MCF 10A (cell line): ENCODE measurements around the gene TRPV5. TPM values are rescaled to one million over a fixed set of nuclear protein-coding genes. Genes with fewer than 3 reads are reported as not detected.

Experiments used
- BruUV-seq: library from RNA; stranded (reverse); fragments of 400-500 nt; replicated peaks from 2 replicates; lab custom pipeline; 2021; lab: Mats Ljungman, UMichigan
- CTCF ChIA-PET: fragments of 300-600 bp; sonication (Branson Sonifier 250); formaldehyde crosslinking; extraction: SDS; loops from one replicate; lab custom pipeline; 2021; ENCODE audit warnings: antibody characterized with exemption, inconsistent platforms; lab: Yijun Ruan, JAX
- POLR2A ChIA-PET: fragments of 300-600, 350-650 bp; sonication (Branson Sonifier 250); formaldehyde crosslinking; extraction: SDS; loops from one replicate; lab custom pipeline; 2020; ENCODE audit warnings: antibody characterized with exemption, inconsistent platforms; lab: Yijun Ruan, JAX
- DNase-seq: peaks from one replicate; pipeline ENCODE4 v3.0.0-alpha.2; 2018; ENCODE audit not compliant: unreplicated experiment
- H3K27ac Mint-ChIP-seq: one replicate; pipeline ENCODE4 v1.8.0; 2022; ENCODE audit warnings: mild to moderate bottlenecking, low read depth, mixed read lengths; ENCODE audit not compliant: unreplicated experiment
- H3K27me3 Mint-ChIP-seq: one replicate; pipeline ENCODE4 v1.8.0; 2022; ENCODE audit warnings: mixed read lengths; ENCODE audit not compliant: insufficient read depth, unreplicated experiment
- H3K36me3 Mint-ChIP-seq: one replicate; pipeline ENCODE4 v1.8.0; 2022; ENCODE audit warnings: mild to moderate bottlenecking, moderate library complexity, mixed read lengths; ENCODE audit not compliant: insufficient read depth, unreplicated experiment
- H3K4me1 Mint-ChIP-seq: one replicate; pipeline ENCODE4 v1.8.0; 2022; ENCODE audit warnings: mixed read lengths; ENCODE audit not compliant: insufficient read depth, unreplicated experiment
- H3K4me3 Mint-ChIP-seq: one replicate; pipeline ENCODE4 v1.8.0; 2022; ENCODE audit warnings: mild to moderate bottlenecking, moderate library complexity, mixed read lengths; ENCODE audit not compliant: unreplicated experiment
- H3K9me3 Mint-ChIP-seq: one replicate; pipeline ENCODE4 v1.8.0; 2022; ENCODE audit warnings: mixed read lengths; ENCODE audit not compliant: unreplicated experiment
- intact Hi-C: fragments of 100-400 bp; cut with micrococcal nuclease; formaldehyde crosslinking; loops from 2 replicates; pipeline ENCODE4 v1.14.1; 2022
- total RNA-seq: library from RNA; stranded (reverse); gene quantifications from 2 replicates; pipeline ENCODE4 v1.2.3, GENCODE V29; 2022
- TF ChIP-seq, protein P1 (sequence below): fragments of 200-600 bp; IDR thresholded peaks from one replicate; pipeline ENCODE4 v1.8.0; 2022; ENCODE audit warnings: antibody characterized with exemption, mild to moderate bottlenecking; ENCODE audit not compliant: unreplicated experiment

TRPV5 gene
- total RNA-seq, 1 experiment from 2014 or later, result not detected

DNA sequence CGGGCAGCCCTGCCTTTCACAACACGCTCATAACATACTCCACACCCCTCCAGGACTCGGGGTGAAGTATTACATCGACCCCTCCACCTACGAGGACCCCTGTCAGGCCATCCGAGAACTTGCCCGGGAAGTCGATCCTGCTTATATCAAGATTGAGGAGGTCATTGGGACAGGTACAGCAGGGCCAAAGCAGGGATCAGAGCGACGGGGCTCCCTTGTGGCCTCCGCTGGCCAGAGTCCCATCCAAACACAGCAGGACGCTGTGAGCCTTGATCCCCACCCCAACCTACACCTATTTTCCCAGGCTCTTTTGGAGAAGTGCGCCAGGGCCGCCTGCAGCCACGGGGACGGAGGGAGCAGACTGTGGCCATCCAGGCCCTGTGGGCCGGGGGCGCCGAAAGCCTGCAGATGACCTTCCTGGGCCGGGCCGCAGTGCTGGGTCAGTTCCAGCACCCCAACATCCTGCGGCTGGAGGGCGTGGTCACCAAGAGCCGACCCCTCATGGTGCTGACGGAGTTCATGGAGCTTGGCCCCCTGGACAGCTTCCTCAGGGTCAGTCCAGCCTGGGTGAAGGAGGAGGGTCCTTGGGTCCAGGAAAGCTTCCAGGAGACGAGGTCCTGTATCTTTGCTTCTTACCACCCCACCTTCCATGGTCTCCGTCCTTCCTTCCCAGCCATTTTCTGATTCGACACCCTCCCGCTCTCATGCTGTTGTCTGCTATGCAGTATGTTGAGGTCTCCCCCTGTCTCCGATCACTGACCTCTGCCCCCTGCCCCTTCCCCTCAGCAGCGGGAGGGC lies 65.2 kb downstream of the TRPV5 start:
- Mint-ChIP-seq H3K27ac (no peak overlapping the region), H3K9me3 (no peaks in the 10 kb centered on the region), H3K27me3 (peaks cover 3% of the 10 kb centered on the region), H3K36me3 (no peaks in the 10 kb centered on the region), H3K4me3 (no peak overlapping the region), H3K4me1 (peaks cover 5% of the 10 kb centered on the region)
- no TSS peak for BruUV-seq
- intact Hi-C loops, result no loop called here
- ChIA-PET CTCF (interaction anchor here (1.1 to 7.8 kb wide), 5 partner anchors 12 to 136 kb away, joined by 3 to 86 read pairs (median 5); partner anchors contain the start of gene EPHB6), POLR2A (no interaction called here)
- TF ChIP-seq, protein P1, sequence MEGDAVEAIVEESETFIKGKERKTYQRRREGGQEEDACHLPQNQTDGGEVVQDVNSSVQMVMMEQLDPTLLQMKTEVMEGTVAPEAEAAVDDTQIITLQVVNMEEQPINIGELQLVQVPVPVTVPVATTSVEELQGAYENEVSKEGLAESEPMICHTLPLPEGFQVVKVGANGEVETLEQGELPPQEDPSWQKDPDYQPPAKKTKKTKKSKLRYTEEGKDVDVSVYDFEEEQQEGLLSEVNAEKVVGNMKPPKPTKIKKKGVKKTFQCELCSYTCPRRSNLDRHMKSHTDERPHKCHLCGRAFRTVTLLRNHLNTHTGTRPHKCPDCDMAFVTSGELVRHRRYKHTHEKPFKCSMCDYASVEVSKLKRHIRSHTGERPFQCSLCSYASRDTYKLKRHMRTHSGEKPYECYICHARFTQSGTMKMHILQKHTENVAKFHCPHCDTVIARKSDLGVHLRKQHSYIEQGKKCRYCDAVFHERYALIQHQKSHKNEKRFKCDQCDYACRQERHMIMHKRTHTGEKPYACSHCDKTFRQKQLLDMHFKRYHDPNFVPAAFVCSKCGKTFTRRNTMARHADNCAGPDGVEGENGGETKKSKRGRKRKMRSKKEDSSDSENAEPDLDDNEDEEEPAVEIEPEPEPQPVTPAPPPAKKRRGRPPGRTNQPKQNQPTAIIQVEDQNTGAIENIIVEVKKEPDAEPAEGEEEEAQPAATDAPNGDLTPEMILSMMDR, result no peak
- DNase-seq, result no peak

- Mint-ChIP-seq H3K4me3 (no peak overlapping the region), H3K27me3 (peaks cover 11% of the 10 kb centered on the region), H3K4me1 (peaks cover 5% of the 10 kb centered on the region), H3K36me3 (no peaks in the 10 kb centered on the region), H3K27ac (no peak overlapping the region), H3K9me3 (no peaks in the 10 kb centered on the region)
- ChIA-PET CTCF (interaction anchor here (0.6 to 7.8 kb wide), 21 partner anchors 12 to 353 kb away, joined by 3 to 86 read pairs (median 5); partner anchors contain the start of genes EPHB6 and TAS2R40), POLR2A (no interaction called here)
- intact Hi-C loops, result no loop called here
- BruUV-seq, result no TSS peak
- TF ChIP-seq, protein P1, result no peak
- DNase-seq, result no peak
Measured at GRCh38 chr7:142867398-142868187, 66.0 kb downstream of the TRPV5 start.

DNA sequence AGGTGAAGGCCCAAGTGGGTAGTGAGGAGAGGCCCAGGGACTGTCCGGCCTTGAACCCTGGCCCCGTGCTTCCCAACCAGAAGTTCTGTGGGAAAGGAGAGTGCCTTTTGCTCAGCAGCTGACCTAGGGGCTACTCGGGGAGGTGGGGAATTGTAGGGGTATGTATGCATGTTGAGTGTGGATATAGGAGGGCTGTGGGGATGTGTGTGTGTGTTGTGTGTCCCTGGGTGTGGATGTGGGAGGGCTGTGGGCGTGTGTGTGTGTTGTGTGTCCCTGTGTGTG lies 66.5 kb downstream of the TRPV5 start:
- Mint-ChIP-seq H3K36me3 (no peaks in the 10 kb centered on the region), H3K27me3 (peaks cover 17% of the 10 kb centered on the region), H3K4me3 (no peak overlapping the region), H3K4me1 (peaks cover 5% of the 10 kb centered on the region), H3K9me3 (no peaks in the 10 kb centered on the region), H3K27ac (no peak overlapping the region)
- no TSS peak for BruUV-seq
- DNase-seq, result no peak
- ChIA-PET POLR2A (no interaction called here), CTCF (interaction anchor here (0.6 to 7.8 kb wide), 29 partner anchors 8 to 526 kb away, joined by 3 to 86 read pairs (median 5); partner anchors contain the start of genes EPHB6 and TAS2R40)
- intact Hi-C loops, result no loop called here
- TF ChIP-seq, protein P1, result no peak
